HEK293 (cell line): ENCODE data around the gene NPIPA8.
"Not testable (repeated sequence)": the region's sequence is repeated elsewhere in the genome, so short reads cannot be mapped to it uniquely, and the experiment has no call there.

ENCODE experiments used
- CTCF ChIP-seq: fragments of 450-650 bp; formaldehyde crosslinking; IDR thresholded peaks from 2 replicates; pipeline ENCODE4 v1.5.1; 2016; ENCODE audit warnings: missing biosample characterization, missing genetic modification characterization
- ZIC2 ChIP-seq: fragments of 450-650 bp; formaldehyde crosslinking; IDR thresholded peaks from 2 replicates; pipeline ENCODE4 v1.5.1; 2016; ENCODE audit warnings: missing biosample characterization, missing genetic modification characterization

GRCh38 chr16:18307241-18307640 is 29.3 kb downstream of the NPIPA8 start:
- TF ChIP-seq ZIC2; CTCF (tag by site-specific recombination): not testable (repeated sequence)
